ENCODE data around the gene RBSN. TPM values are rescaled to one million over a fixed set of nuclear protein-coding genes. Genes with fewer than 3 reads are reported as not detected.
A peak's percentile ranks its signal among the peaks of the same experiment; 100 is the strongest.
"Not testable (repeated sequence)": the region's sequence is repeated elsewhere in the genome, so short reads cannot be mapped to it uniquely, and the experiment has no call there.

Gene RBSN
- 18.9 and 21.2 TPM in 2 replicates for total RNA-seq (2022)
- percentile 70 among the genes with signal in this experiment for Bru-seq, nascent RNA
- BruChase-seq, experiment 1, labeled RNA remaining after a 6-hour chase, result percentile 75 among the genes with signal in this experiment
- percentile 75 among the genes with signal in this experiment for BruChase-seq, experiment 2, labeled RNA remaining after a 2-hour chase
- long read RNA-seq, full-length matches to known transcripts, result 1 of 11 reads
- long read RNA-seq, partial matches to known transcripts, result 0 of 11 reads
- long read RNA-seq, other reads (novel, unspliced or antisense), result 10 of 11 reads

- Mint-ChIP-seq H3K27ac (ENCODE audit: unreplicated experiment) (peak within 1 kb of the TSS; percentile 42), H3K4me3 (ENCODE audit: low read depth, unreplicated experiment) (peak within 1 kb of the TSS; percentile 92), H3K4me1 (ENCODE audit: low read depth, unreplicated experiment) (peaks cover 20% of the 10 kb centered on the region), H3K9me3 (ENCODE audit: low read depth, unreplicated experiment) (no peaks in the 10 kb centered on the region), H3K36me3 (ENCODE audit: insufficient read depth, unreplicated experiment) (peaks cover 26% of the 10 kb centered on the region), H3K27me3 (ENCODE audit: unreplicated experiment) (no peaks in the 10 kb centered on the region)
- peak; percentile 91 for DNase-seq
- CTCF ChIA-PET, result interaction anchor here (0.7 to 1.3 kb wide), 6 partner anchors 9 to 173 kb away, joined by 3 to 4 read pairs (median 4); partner anchors contain the start of gene CAPN7
- TF ChIP-seq CTCF (IDR thresholded peaks at IDR 0.05; ENCODE audit: unreplicated experiment), result no peak
- intact Hi-C loops (cut with micrococcal nuclease; ENCODE audit: unreplicated experiment), result no loop called here
- BruUV-seq (replicated peaks), result no TSS peak
These were observed at the start of gene RBSN for GRCh38 chr3:15098503-15099363. TSS of gene RBSN (minus strand) at chr3:15099148. CDS start at chr3:15096120, 3,028 bp downstream.

GRCh38 chr3:15148614-15149013, 49.7 kb upstream of the RBSN start:
- H3K27ac Mint-ChIP-seq (ENCODE audit: unreplicated experiment), result no peak overlapping the region
- intact Hi-C loops (cut with micrococcal nuclease; ENCODE audit: unreplicated experiment), result no loop called here
- H3K4me1 Mint-ChIP-seq (ENCODE audit: low read depth, unreplicated experiment), result no peaks in the 10 kb centered on the region
- CTCF ChIA-PET, result no interaction called here
- TF ChIP-seq CTCF (IDR thresholded peaks at IDR 0.05; ENCODE audit: unreplicated experiment), result no peak
- peaks cover 57% of the 10 kb centered on the region for H3K27me3 Mint-ChIP-seq (ENCODE audit: unreplicated experiment)
- no TSS peak for BruUV-seq (replicated peaks)
- H3K36me3 Mint-ChIP-seq (ENCODE audit: insufficient read depth, unreplicated experiment), result no peaks in the 10 kb centered on the region
- no peak overlapping the region for H3K4me3 Mint-ChIP-seq (ENCODE audit: low read depth, unreplicated experiment)
- no peaks in the 10 kb centered on the region for H3K9me3 Mint-ChIP-seq (ENCODE audit: low read depth, unreplicated experiment)
- DNase-seq, result peak; percentile 3

GRCh38 chr3:15136885-15137284, 37.9 kb upstream of the RBSN start:
- H3K4me3 Mint-ChIP-seq (ENCODE audit: low read depth, unreplicated experiment); CTCF ChIA-PET; H3K4me1 Mint-ChIP-seq (ENCODE audit: low read depth, unreplicated experiment); DNase-seq; H3K27ac Mint-ChIP-seq (ENCODE audit: unreplicated experiment); H3K9me3 Mint-ChIP-seq (ENCODE audit: low read depth, unreplicated experiment); H3K36me3 Mint-ChIP-seq (ENCODE audit: insufficient read depth, unreplicated experiment); BruUV-seq (replicated peaks); intact Hi-C loops (cut with micrococcal nuclease; ENCODE audit: unreplicated experiment): not testable (repeated sequence)
- H3K27me3 Mint-ChIP-seq (ENCODE audit: unreplicated experiment), result peaks cover 38% of the 10 kb centered on the region

GRCh38 chr3:15134968-15135367, 36.0 kb upstream of the RBSN start:
- BruUV-seq (replicated peaks); DNase-seq; H3K36me3 Mint-ChIP-seq (ENCODE audit: insufficient read depth, unreplicated experiment); H3K4me3 Mint-ChIP-seq (ENCODE audit: low read depth, unreplicated experiment); CTCF ChIA-PET; intact Hi-C loops (cut with micrococcal nuclease; ENCODE audit: unreplicated experiment); H3K27ac Mint-ChIP-seq (ENCODE audit: unreplicated experiment); H3K9me3 Mint-ChIP-seq (ENCODE audit: low read depth, unreplicated experiment); H3K4me1 Mint-ChIP-seq (ENCODE audit: low read depth, unreplicated experiment): not testable (repeated sequence)
- H3K27me3 Mint-ChIP-seq (ENCODE audit: unreplicated experiment), result peaks cover 46% of the 10 kb centered on the region

GRCh38 chr3:15128403-15128802, 29.5 kb upstream of the RBSN start:
- DNase-seq; CTCF ChIA-PET; H3K4me1 Mint-ChIP-seq (ENCODE audit: low read depth, unreplicated experiment); H3K27ac Mint-ChIP-seq (ENCODE audit: unreplicated experiment); H3K4me3 Mint-ChIP-seq (ENCODE audit: low read depth, unreplicated experiment); intact Hi-C loops (cut with micrococcal nuclease; ENCODE audit: unreplicated experiment); BruUV-seq (replicated peaks); H3K9me3 Mint-ChIP-seq (ENCODE audit: low read depth, unreplicated experiment); H3K36me3 Mint-ChIP-seq (ENCODE audit: insufficient read depth, unreplicated experiment): not testable (repeated sequence)
- H3K27me3 Mint-ChIP-seq (ENCODE audit: unreplicated experiment), result peaks cover 35% of the 10 kb centered on the region

GRCh38 chr3:15126975-15127374, 28.0 kb upstream of the RBSN start:
- BruUV-seq (replicated peaks); H3K27ac Mint-ChIP-seq (ENCODE audit: unreplicated experiment); H3K4me3 Mint-ChIP-seq (ENCODE audit: low read depth, unreplicated experiment); DNase-seq; intact Hi-C loops (cut with micrococcal nuclease; ENCODE audit: unreplicated experiment); H3K36me3 Mint-ChIP-seq (ENCODE audit: insufficient read depth, unreplicated experiment); H3K9me3 Mint-ChIP-seq (ENCODE audit: low read depth, unreplicated experiment); H3K4me1 Mint-ChIP-seq (ENCODE audit: low read depth, unreplicated experiment); CTCF ChIA-PET: not testable (repeated sequence)
- peaks cover 21% of the 10 kb centered on the region for H3K27me3 Mint-ChIP-seq (ENCODE audit: unreplicated experiment)

Data from Calu3 (cell line).